SJCRH30 (cell line): ENCODE measurements around the gene GFM1. TPM values are rescaled to one million over a fixed set of nuclear protein-coding genes. Genes with fewer than 3 reads are reported as not detected.

ENCODE experiments used
- DNase-seq, 2 experiments: peaks; one replicate each; pipeline ENCODE4 v3.0.0-alpha.2; 2015 to 2020
- H3K27ac ChIP-seq: fragments of 250-450 bp; sonication (Bioruptor Pico); 2 replicates; pipeline ENCODE4 v1.5.1; 2020; ENCODE audit warnings: mild to moderate bottlenecking, moderate library complexity
- H3K27me3 ChIP-seq: fragments of 250-450 bp; sonication (Bioruptor Pico); 2 replicates; pipeline ENCODE4 v1.5.1; 2020; ENCODE audit warnings: mild to moderate bottlenecking, moderate library complexity
- H3K36me3 ChIP-seq: fragments of 250-450 bp; sonication (Bioruptor Pico); 2 replicates; pipeline ENCODE4 v1.5.1; 2020; ENCODE audit warnings: mild to moderate bottlenecking, moderate library complexity
- H3K4me1 ChIP-seq: fragments of 250-450 bp; sonication (Bioruptor Pico); 2 replicates; pipeline ENCODE4 v1.5.1; 2020; ENCODE audit warnings: mild to moderate bottlenecking, moderate library complexity
- H3K4me3 ChIP-seq: fragments of 250-450 bp; sonication (Bioruptor Pico); 2 replicates; pipeline ENCODE4 v1.5.1; 2020; ENCODE audit warnings: mild to moderate bottlenecking, moderate library complexity
- H3K9me3 ChIP-seq: fragments of 250-450 bp; sonication (Bioruptor Pico); replicated peaks from 2 replicates; pipeline ENCODE4 v1.5.1; 2020; ENCODE audit warnings: mild to moderate bottlenecking, moderate library complexity
- total RNA-seq: library from RNA; depleted of rRNA; stranded (reverse); fragments of >200 nt; shearing (Covaris generic); gene quantifications from 2 replicates; pipeline ENCODE4 v1.2.3, GENCODE V29; 2014; rRNA removed

Gene GFM1
- 48.1 and 58.2 TPM in 2 replicates for total RNA-seq

DNA sequence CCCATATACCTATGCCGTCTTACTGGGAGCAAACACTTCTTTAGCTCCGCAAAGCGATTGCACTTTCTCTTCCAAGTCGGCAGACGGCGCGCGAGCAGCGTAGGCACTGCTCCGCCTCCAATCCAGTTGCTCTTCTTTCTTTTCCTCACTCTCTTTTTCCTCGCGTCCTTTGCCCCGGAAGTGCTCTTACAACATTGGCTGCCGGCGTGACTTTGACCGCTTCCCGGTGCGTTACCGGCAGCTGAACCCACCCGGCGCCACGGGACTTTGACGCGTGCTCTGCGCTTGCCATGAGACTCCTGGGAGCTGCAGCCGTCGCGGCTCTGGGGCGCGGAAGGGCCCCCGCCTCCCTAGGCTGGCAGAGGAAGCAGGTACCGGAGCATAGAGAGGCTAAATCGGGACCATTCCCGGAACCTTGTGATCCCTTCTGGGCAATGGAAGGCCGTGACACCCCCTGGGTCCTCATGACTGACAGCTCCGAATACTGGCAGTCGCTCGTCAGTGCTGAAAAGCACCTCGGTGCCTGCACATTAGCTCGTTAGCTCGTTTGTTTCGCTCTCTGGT lies at the start of gene GFM1:
Gene GFM1, plus strand, starts transcription at position 183 of the 564 bp plus-strand sequence. Its CDS starts 108 bp downstream, at position 291.
- Histone ChIP-seq H3K27ac (peak within 1 kb of the TSS; percentile 79), H3K4me3 (peak within 1 kb of the TSS; percentile 93), H3K27me3 (no peaks in the 10 kb centered on the region), H3K36me3 (peaks cover 14% of the 10 kb centered on the region), H3K4me1 (0 out of 2 replicates have a peak, but pooled peaks cover 2% of the 10 kb centered on the region), H3K9me3 (no peaks in the 10 kb centered on the region)
- DNase-seq = peak; percentile 86 to 94

DNA sequence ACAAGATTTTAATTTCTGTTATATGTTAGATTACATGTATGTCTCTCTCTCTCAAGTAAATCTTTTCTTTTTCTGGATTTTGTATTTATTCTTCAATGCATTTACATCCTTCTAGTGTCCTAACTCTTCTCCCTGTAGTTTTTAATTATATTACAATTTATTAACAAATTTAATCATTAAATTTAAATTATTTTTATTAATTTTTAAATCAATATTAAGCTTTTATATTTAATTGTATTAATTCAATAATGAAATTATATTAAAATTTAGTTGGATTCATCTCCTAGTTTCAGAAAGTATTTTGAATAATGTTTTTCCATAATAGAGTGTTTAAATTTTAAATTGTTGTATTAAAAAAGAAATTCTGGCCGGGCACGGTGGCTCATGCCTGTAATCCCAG lies 43.5 kb upstream of the GFM1 start:
- Histone ChIP-seq H3K4me1 (no peaks in the 10 kb centered on the region), H3K4me3 (no peak overlapping the region), H3K9me3 (no peaks in the 10 kb centered on the region), H3K27me3 (no peaks in the 10 kb centered on the region), H3K27ac (no peak overlapping the region), H3K36me3 (no peaks in the 10 kb centered on the region)
- no peak for DNase-seq

- no peak for DNase-seq
- no peaks in the 10 kb centered on the region for H3K4me1 ChIP-seq
- H3K36me3 ChIP-seq = no peaks in the 10 kb centered on the region
Observed at GRCh38 chr3:158602227-158602626, 42.1 kb upstream of the GFM1 start.

DNA sequence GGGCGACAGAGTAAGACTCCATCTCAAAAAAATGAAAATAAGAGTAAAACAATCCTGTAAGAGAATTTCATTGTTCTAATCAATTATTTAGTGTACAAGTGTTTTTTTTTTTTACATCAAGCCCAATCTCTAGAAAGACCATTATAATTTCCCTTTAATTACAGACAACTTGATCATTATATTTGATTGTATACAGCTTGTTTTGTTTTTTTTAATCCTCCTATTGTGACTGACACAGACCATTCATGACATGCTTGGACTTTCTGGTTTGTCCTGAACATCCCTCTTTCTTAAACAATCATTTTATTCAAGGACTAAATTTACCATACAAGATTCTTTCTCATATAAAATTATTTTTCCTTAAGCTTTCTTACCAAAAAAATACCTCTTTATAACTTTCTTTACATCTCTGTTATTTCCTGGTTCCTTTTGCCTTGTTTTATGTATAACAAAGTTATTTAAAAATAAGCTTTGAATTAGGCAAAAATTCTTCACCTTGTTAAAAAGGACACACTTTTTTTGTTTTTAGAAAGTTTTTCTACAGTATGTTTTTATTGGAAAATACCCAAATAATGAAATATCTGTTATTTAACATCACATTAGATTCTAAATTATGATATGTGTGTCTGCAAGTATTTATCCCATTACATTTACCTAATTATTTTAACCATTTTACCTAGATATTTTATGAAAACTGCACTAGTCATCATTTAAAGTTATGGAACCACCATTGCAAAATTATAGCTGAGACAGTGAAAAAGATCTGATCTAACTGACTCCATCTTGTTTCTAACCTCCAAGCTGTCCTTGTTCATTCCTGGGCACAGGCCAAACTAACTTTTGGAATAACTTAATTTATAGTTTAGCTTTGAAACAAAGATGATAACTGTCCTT lies 26.1 kb upstream of the GFM1 start:
- Histone ChIP-seq H3K9me3 (no peaks in the 10 kb centered on the region), H3K27ac (no peak overlapping the region), H3K36me3 (no peaks in the 10 kb centered on the region), H3K4me3 (no peak overlapping the region), H3K4me1 (no peaks in the 10 kb centered on the region), H3K27me3 (no peaks in the 10 kb centered on the region)
- no peak for DNase-seq

More at GRCh38 chr3:158602227-158602626, 42.1 kb upstream of the GFM1 start:
- Histone ChIP-seq H3K9me3 (no peaks in the 10 kb centered on the region), H3K27me3 (no peaks in the 10 kb centered on the region), H3K4me3 (no peak overlapping the region), H3K27ac (no peak overlapping the region)

DNA sequence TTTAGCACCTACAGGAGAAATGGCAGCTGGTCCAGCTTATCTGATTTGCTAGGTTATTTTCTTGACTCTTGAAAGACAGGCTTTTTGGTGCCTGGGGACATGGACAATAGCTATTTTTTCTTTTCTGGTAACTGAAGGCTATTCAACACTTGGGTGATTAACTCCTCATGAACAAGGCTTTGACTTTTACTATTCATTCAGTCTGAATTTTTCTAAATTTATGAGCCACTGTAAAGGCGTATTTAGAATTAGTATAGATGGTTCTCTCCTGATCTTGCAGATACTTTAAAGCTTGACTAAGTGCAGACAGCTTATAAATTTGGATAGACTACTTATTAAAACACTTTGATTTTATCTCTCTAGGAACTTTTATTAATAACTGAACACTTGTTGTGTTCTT lies 18.4 kb upstream of the GFM1 start:
- no peak for DNase-seq
- H3K27ac ChIP-seq = no peak overlapping the region
- H3K36me3 ChIP-seq = no peaks in the 10 kb centered on the region
- no peaks in the 10 kb centered on the region for H3K4me1 ChIP-seq
- H3K27me3 ChIP-seq = no peaks in the 10 kb centered on the region
- H3K4me3 ChIP-seq = no peak overlapping the region
- H3K9me3 ChIP-seq = no peaks in the 10 kb centered on the region

GRCh38 chr3:158631981-158632380 lies 12.3 kb upstream of the GFM1 start:
- Histone ChIP-seq H3K4me1 (no peaks in the 10 kb centered on the region), H3K27ac (no peak overlapping the region)
- DNase-seq = no peak

GRCh38 chr3:158640646-158641045 lies 3.7 kb upstream of the GFM1 start:
- H3K27ac ChIP-seq = no peak overlapping the region
- no peaks in the 10 kb centered on the region for H3K36me3 ChIP-seq
- H3K4me3 ChIP-seq = no peak overlapping the region
- no peaks in the 10 kb centered on the region for H3K9me3 ChIP-seq
- no peak for DNase-seq
- H3K4me1 ChIP-seq = 0 out of 2 replicates have a peak, but pooled peaks cover 2% of the 10 kb centered on the region
- no peaks in the 10 kb centered on the region for H3K27me3 ChIP-seq

More at GRCh38 chr3:158631981-158632380, 12.3 kb upstream of the GFM1 start:
- no peaks in the 10 kb centered on the region for H3K9me3 ChIP-seq
- H3K27me3 ChIP-seq = no peaks in the 10 kb centered on the region
- no peaks in the 10 kb centered on the region for H3K36me3 ChIP-seq
- no peak overlapping the region for H3K4me3 ChIP-seq

GRCh38 chr3:158642005-158642404 lies 2.3 kb upstream of the GFM1 start:
- Histone ChIP-seq H3K36me3 (peaks cover 5% of the 10 kb centered on the region), H3K27ac (no peak overlapping the region), H3K27me3 (no peaks in the 10 kb centered on the region), H3K9me3 (no peaks in the 10 kb centered on the region), H3K4me3 (no peak overlapping the region), H3K4me1 (0 out of 2 replicates have a peak, but pooled peaks cover 2% of the 10 kb centered on the region)
- no peak for DNase-seq

DNA sequence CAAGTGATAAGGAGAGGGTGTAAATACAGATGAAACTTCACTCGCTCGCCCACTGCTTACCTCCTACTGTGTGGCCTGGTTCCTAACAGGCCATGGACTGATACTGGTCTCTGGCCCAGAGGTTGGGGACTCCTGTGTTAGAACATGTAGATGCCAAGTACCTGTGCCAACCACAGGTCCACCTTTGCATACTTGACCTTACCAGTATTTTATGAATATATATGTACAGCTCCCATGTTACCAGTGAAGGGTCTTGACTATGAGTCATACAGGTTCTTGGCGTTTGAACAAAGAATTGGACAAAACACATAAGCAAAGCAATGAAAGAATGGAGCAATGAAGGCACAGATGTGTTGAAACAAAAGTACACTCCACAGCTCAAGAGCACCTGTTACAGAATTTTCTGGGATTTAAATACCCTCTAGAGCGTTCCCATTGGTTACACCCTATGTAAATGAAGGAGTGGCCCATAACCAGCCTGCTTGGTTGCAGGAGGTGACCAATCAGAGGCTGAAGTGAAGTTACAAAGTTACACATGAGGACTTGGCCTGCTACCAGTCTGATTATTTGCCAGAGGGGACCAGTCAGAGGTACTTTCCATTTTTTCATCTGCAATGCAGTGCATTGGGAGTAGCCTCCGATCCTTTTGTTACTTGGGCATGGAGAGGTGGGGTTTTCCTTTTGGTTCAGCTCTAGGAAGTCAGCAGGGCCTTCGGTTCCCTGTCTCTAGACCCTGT lies 1.7 kb upstream of the GFM1 start:
- peak in 1 of 2 experiments; percentile 37 for DNase-seq
- H3K36me3 ChIP-seq = peaks cover 7% of the 10 kb centered on the region
- no peak overlapping the region for H3K27ac ChIP-seq
- no peak overlapping the region for H3K4me3 ChIP-seq
- H3K9me3 ChIP-seq = no peaks in the 10 kb centered on the region
- H3K4me1 ChIP-seq = 0 out of 2 replicates have a peak, but pooled peaks cover 2% of the 10 kb centered on the region
- no peaks in the 10 kb centered on the region for H3K27me3 ChIP-seq

GRCh38 chr3:158649791-158650190 lies 5.5 kb downstream of the GFM1 start:
- H3K4me3 ChIP-seq = no peak overlapping the region
- H3K4me1 ChIP-seq = 0 out of 2 replicates have a peak, but pooled peaks cover 2% of the 10 kb centered on the region
- H3K36me3 ChIP-seq = peaks cover 45% of the 10 kb centered on the region
- DNase-seq = no peak
- no peaks in the 10 kb centered on the region for H3K27me3 ChIP-seq
- H3K27ac ChIP-seq = no peak overlapping the region
- no peaks in the 10 kb centered on the region for H3K9me3 ChIP-seq

GRCh38 chr3:158651192-158651591 lies 6.9 kb downstream of the GFM1 start:
- no peak overlapping the region for H3K4me3 ChIP-seq
- no peaks in the 10 kb centered on the region for H3K27me3 ChIP-seq
- H3K4me1 ChIP-seq = no peaks in the 10 kb centered on the region
- H3K36me3 ChIP-seq = peaks cover 47% of the 10 kb centered on the region
- no peak overlapping the region for H3K27ac ChIP-seq
- H3K9me3 ChIP-seq = no peaks in the 10 kb centered on the region
- no peak for DNase-seq

- Histone ChIP-seq H3K4me1 (no peaks in the 10 kb centered on the region), H3K27ac (no peak overlapping the region), H3K36me3 (peaks cover 52% of the 10 kb centered on the region)
Observed at GRCh38 chr3:158652463-158652862, 8.1 kb downstream of the GFM1 start.

GRCh38 chr3:158658889-158659288 lies 14.6 kb downstream of the GFM1 start:
- Histone ChIP-seq H3K9me3 (no peaks in the 10 kb centered on the region), H3K36me3 (peaks cover 59% of the 10 kb centered on the region), H3K4me1 (no peaks in the 10 kb centered on the region), H3K27ac (no peak overlapping the region), H3K4me3 (no peak overlapping the region), H3K27me3 (no peaks in the 10 kb centered on the region)
- no peak for DNase-seq

More at GRCh38 chr3:158652463-158652862, 8.1 kb downstream of the GFM1 start:
- Histone ChIP-seq H3K27me3 (no peaks in the 10 kb centered on the region), H3K9me3 (no peaks in the 10 kb centered on the region), H3K4me3 (no peak overlapping the region)
- no peak for DNase-seq

DNA sequence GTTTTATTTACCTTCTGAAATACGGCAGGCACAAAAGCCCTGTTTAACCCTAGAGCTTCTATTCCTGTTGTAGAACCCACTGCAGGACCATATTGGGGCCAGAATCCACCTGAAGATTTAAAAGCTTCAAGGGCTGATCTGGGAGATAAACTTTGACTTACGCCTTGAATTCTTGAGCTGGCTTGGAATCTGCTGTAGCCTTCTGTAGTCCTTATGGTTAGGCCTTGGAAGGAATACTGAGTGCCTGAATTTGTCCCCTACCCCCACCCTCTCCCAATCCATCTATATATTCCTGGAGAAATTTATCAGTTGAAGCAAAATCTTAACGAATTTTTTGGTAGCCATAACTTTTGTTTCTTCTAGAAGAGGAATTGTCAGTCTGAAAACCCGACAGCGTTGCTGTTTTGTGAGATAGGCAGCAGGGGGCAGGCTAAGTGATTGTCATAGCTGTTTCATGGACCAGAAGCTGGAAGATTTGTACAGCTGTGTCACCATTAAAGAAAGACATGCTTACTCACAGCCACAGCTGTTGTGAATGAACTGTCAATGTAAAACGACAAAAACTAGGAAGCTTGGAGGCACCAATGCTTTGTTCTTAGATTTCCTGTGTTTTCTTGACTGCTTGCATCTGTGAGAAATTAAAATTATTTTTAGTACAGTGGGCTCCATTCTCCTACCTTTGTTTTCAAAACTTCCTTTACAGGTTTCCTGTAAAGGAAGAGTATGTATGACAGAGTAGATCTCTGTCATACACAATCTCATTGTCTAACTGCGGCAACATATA lies 15.3 kb downstream of the GFM1 start:
- Histone ChIP-seq H3K27me3 (no peaks in the 10 kb centered on the region), H3K4me1 (no peaks in the 10 kb centered on the region), H3K9me3 (no peaks in the 10 kb centered on the region), H3K36me3 (peaks cover 60% of the 10 kb centered on the region), H3K4me3 (no peak overlapping the region), H3K27ac (peak overlapping the region; percentile 21; the same call in 1 of the 2 replicates)
- DNase-seq = peak; percentile 57 to 77
